SW 1271 (cell line): Measurements from ENCODE around the gene DUS1L.

ENCODE experiments used
- DNase-seq, 2 experiments: peaks; one replicate each; lab custom pipeline; 2025; lab: John Stamatoyannopoulos, UW

Gene DUS1L

GRCh38 chr17:82065638-82066303 lies at the start of gene DUS1L:
Gene DUS1L, minus strand, starts transcription at chr17:82065804. Its CDS starts 745 bp downstream, at chr17:82065059.
- DNase-seq: no peak

DNA sequence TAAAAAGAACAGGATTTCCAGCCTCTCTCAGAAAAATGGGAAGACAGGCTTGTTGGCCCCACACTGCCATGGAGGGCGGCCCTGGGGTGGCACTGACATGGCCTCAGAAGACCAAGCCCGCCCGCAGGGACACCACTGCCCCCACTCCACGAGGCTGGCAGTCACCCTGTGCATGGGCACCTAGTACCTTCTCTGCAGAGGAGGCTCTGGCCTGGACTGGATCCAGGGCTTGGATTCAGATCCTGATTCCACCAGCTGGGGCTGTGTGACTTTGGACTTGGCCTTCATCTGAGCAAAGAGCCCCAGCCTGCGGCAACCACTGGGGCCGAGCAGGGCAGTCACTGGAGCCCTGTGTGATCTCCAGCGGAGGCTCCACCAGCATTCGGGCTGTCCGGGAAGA lies 49.3 kb upstream of the DUS1L start:
- DNase-seq: no peak

DNA sequence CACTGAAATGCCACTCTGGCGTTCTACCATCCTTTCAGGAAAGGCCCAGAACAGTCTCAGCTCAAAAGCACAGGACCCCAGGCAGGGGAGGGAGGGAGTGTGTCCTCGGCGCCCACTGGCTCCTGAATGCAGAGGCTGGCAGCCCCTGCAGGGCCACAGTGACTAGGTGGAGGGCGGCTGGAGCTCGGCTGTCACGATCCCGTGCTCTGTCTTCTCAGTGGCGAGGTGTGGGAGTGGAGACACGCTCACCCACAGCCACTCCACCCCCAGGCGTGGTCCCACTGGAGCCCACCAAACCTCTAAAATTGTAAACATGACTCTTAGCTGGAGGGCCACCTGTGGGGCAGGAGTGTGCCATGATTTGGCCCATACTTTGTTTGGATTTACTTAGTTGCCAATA lies 48.8 kb upstream of the DUS1L start:
- DNase-seq: no peak

GRCh38 chr17:82113941-82114340 lies 48.3 kb upstream of the DUS1L start:
- no peak for DNase-seq

- no peak for DNase-seq
Observed at GRCh38 chr17:82113422-82113821, 47.8 kb upstream of the DUS1L start.

DNA sequence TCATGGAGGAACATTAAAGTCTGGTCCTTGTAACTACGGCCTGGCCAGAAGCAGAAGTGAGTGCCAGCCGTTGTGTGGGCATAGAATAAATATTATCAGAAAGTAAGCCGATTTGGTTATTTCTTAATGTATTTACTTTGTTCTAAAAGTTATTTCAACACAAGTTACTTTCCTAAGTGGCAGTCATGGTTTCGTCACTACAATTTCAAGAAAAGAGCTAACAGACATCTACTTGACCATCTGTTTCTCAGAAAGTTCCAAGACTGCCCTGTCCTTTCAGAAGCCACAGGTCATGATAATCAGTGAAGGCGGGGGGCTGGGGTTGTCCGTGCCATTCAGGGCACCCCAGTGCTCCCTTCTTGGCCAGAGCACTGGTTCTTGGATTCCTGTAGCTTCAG lies 47.3 kb upstream of the DUS1L start:
- DNase-seq: no peak

GRCh38 chr17:82112181-82112913 lies 46.7 kb upstream of the DUS1L start:
- DNase-seq: no peak

DNA sequence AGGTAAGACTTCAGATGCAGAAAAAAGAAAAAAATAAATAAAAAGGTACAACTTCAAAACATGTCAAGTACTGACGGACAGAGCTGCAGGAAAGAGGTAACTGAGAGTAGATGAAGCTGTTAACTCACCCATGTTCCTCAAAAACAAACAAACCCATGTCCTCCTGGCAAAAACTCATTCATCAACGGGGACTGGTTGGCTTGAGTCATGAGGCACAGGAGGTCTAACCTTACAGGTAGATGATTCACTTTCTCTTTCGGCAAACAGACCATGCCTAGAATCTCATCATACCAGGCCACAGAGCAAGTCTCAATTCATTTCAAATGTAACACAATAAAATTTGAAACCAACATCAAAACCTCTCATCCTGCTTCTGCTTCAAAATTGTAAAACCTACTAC lies 44.7 kb upstream of the DUS1L start:
- DNase-seq: no peak

DNA sequence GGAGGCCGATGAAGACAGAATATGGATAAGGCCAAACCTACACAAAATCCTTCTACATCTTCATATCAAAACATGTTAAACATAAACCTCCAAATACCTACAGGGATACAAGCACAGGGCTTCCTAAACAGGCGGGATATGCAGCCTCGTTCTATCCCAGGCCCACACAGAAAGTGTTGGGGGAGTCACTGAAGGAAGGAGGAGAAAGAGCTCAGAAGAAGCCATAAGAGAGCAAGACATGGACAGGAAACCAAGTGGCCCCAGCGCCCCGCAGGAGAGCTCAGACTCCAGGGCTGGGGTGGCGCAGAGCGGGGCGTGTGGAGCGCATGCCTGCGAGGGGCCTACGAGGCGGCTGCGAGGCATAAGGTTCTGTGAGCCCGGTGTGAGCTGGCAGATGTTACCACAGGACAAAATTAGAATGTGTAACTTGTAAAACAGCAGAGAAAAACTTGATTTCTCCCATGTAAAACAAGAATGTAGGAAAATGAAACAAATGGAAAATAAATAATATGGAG lies 43.4 kb upstream of the DUS1L start:
- DNase-seq: no peak

DNA sequence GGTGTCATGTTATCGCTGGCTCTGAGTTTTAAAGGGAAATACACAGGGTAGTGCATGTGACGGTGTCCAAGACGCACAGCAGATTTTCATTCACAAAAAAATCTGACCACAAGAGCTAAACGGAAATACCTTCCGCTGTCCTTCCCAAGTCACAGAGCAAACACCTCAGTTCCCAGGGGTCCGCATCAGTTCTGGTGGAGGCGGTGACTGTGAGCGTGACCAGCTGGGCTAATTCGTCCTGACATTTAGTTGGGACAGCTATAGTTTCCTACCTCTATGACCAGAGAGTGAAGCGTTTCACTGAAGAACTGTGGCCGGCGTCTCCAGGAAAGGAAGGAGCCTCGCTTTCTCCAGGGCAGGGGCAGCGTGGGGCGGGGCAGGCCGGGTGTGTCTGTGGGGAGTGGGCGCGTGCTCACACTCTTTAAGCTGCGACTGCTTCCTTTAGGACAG lies 42.9 kb upstream of the DUS1L start:
- DNase-seq: no peak

- DNase-seq: no peak
Observed at GRCh38 chr17:82108038-82108437, 42.4 kb upstream of the DUS1L start.

GRCh38 chr17:82107341-82107860 lies 41.8 kb upstream of the DUS1L start:
- peak in 1 of 2 experiments; percentile 10 for DNase-seq

DNA sequence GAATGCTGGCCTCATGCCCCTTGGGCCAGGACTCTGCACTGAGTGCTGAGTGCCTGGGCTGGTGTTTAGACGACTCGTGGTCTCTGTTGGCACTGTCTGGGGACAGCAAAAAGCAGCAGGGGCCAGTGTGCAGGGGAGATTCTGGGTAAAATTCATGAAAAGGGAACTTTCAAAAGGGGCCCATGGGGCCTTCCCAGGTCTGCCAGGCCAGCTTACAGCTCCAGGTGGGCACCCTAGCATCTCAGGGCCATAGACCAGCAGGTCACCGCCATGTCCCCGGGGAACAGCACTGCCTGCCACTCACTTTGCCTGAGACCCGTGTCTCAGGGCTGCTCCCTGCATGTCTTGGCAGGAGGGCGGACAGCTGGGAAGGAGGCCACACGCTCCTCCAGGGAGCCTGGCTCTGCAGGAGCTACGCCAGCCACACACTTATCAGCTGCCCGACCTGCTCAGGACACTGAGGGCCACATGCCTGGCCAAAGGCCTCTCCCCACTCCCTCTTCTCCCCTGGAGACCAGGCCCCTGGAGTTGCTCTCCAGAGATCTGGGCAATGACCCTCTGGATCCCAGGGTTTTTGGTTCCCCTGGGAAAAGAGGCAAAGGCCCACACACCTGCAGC lies 41.2 kb upstream of the DUS1L start:
- no peak for DNase-seq

DNA sequence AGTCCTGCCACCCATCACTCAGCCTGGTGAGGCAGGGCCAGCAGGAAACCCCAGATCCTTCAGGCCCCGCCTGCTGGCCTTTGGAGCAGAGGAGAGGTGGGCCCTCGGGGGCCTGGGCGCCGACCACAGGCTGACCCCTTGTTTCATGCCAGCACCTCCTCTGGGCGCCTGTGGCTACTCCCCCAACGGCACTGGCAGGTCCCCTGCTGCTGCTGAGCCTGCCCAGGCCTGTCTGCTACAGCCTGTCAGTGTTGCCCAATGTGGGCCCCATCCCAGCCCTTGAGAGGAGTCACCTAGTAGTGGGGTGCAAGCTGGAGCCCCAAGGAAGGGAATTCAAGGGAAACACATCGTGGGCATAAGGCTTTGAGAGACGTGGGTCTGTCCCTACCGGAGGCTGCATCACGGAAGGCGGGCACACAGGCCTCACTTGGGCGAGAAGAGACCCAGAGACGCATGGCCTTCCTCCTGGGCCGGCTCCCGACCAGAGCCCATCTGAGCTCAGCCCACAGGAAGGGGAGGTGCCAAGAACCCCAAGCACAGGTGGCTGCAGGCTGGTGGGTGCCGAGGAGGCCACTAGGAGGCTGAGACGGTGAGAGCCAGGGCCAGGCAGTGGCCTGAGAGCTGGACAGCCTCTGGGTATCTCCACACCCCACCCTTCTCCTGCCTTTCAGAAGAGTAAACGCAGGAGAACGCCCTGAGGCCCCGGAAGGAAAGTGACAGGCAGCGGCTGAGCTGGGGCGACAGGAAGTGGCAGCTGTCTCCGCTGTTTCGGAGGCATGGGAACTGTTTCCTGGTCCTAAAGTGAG lies 40.5 kb upstream of the DUS1L start:
- peak; percentile 64 to 80 for DNase-seq

GRCh38 chr17:82105417-82105881 lies 39.8 kb upstream of the DUS1L start:
- DNase-seq: no peak

- DNase-seq: no peak
Observed at GRCh38 chr17:82104797-82105416, 39.3 kb upstream of the DUS1L start.

DNA sequence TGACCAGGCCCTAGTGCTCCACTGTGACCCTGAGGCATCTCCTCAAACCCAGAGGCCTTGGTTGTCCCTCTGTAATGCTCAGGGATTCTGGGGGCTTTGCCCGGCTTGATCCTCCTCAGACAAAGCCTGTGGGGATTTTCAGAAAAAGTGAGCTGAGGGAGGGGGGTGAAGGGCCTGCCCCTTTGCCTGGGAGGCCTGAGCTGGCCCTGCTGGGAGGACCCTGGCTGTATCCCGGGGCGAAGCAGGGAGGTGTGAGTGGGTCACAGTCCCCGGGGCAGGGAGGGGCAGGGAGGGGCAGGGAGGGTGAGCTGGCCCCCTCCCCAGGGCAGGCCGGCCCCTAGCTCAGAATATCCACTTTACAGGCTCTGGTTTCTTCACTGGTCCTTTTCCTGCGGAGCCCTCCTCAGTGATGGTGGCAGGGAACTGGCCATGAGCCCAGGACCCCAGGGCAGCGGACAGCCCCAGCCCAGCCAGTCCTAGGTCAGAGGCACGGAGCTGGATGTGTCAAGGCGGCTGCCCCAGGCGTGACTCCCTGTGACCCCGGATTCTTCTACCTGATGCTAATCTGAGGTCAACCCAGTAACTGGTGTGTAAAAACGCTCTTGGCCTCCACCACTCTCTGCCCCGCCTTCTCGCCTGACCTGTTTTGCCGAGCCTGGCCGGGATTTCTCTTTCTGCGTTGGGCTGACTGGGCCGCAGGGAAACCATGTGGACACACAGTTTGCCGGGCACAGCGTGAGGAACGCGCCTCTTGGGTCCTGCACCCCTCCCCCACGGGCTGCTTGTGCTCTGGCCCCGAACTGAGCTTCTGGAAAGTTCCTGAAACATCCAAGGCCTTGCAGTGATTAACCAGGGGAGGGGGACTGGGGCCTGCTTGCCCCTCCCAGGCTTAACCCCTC lies 38.2 kb upstream of the DUS1L start:
- no peak for DNase-seq

GRCh38 chr17:82101767-82102679 lies 36.4 kb upstream of the DUS1L start:
- DNase-seq: no peak

GRCh38 chr17:82101301-82101715 lies 35.7 kb upstream of the DUS1L start:
- no peak for DNase-seq
